ENCODE data around the gene PRDM11. TPM values are rescaled to one million over a fixed set of nuclear protein-coding genes. Genes with fewer than 3 reads are reported as not detected.

Gene PRDM11
- total RNA-seq, 1 donor from 2014 or later: 7.5 TPM

DNA sequence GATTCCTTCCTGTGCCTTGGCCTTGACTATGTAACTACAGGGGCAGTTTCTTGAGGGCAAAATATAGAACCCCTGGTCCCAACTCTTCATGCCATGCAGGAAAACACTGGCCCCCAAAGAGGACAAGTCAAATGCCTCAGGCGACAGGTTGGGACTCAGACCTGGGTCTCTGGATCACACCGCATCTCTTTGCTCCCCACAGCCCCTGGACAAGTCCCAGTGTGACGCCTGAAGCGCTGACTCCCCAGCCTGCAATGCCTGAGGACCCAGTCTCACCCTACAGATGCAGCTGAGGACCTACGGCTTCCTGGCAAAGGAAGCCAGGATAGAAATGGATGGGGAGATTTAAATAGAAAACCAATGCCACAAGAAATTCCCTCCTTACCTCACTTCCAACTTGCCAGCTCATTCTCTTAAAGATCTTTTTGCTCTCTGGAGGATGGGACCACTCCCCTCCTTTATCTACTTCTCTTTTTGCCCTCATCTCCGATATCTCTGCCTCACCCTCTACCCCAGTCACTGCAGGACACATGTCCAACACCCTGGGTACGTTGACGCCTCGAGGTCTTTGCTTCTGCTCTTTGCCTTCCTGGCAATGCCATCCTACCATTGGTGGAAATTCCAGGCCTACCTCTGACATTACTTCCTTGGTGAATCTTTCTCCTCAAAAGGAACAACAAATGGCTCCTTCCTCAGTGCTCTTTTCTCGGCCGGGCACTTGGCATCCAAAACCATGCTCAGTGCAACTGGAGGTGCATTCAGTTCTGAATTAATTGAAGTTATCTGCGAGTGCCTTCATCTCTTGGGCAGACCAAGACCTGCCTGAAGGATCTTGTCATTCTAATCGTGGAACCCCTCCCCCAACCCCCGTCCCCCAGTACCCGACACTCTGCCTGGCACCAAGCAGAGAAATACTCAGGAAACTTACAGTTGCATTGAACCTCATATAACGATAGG is 2.0 kb upstream of the PRDM11 start:
- Mint-ChIP-seq H3K36me3 (ENCODE audit: unreplicated experiment) (no peaks in the 10 kb centered on the region), H3K27ac (ENCODE audit: unreplicated experiment) (no peak overlapping the region), H3K4me1 (ENCODE audit: low read depth, unreplicated experiment) (peaks cover 3% of the 10 kb centered on the region), H3K4me3 (ENCODE audit: unreplicated experiment) (no peak overlapping the region), H3K9me3 (ENCODE audit: unreplicated experiment) (peaks cover 8% of the 10 kb centered on the region), H3K27me3 (ENCODE audit: unreplicated experiment) (peaks cover 2% of the 10 kb centered on the region)
- TF ChIP-seq, protein P1, sequence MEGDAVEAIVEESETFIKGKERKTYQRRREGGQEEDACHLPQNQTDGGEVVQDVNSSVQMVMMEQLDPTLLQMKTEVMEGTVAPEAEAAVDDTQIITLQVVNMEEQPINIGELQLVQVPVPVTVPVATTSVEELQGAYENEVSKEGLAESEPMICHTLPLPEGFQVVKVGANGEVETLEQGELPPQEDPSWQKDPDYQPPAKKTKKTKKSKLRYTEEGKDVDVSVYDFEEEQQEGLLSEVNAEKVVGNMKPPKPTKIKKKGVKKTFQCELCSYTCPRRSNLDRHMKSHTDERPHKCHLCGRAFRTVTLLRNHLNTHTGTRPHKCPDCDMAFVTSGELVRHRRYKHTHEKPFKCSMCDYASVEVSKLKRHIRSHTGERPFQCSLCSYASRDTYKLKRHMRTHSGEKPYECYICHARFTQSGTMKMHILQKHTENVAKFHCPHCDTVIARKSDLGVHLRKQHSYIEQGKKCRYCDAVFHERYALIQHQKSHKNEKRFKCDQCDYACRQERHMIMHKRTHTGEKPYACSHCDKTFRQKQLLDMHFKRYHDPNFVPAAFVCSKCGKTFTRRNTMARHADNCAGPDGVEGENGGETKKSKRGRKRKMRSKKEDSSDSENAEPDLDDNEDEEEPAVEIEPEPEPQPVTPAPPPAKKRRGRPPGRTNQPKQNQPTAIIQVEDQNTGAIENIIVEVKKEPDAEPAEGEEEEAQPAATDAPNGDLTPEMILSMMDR (IDR thresholded peaks at IDR 0.05; ENCODE audit: partially characterized antibody, unreplicated experiment): no peak
- DNase-seq: no peak

GRCh38 chr11:45145083-45145378 is 1.4 kb upstream of the PRDM11 start:
- Mint-ChIP-seq H3K4me1 (ENCODE audit: low read depth, unreplicated experiment) (peaks cover 3% of the 10 kb centered on the region), H3K27me3 (ENCODE audit: unreplicated experiment) (peaks cover 2% of the 10 kb centered on the region), H3K4me3 (ENCODE audit: unreplicated experiment) (no peak overlapping the region)

GRCh38 chr11:45145379-45146071 is 914 bp upstream of the PRDM11 start:
- no peaks in the 10 kb centered on the region for H3K36me3 Mint-ChIP-seq (ENCODE audit: unreplicated experiment)
- peak overlapping the region; percentile 41 for H3K27ac Mint-ChIP-seq (ENCODE audit: unreplicated experiment)
- H3K4me3 Mint-ChIP-seq (ENCODE audit: unreplicated experiment): peak overlapping the region; percentile 87
- DNase-seq: peak; percentile 60
- TF ChIP-seq, protein P1 (IDR thresholded peaks at IDR 0.05; ENCODE audit: partially characterized antibody, unreplicated experiment): no peak
- peaks cover 8% of the 10 kb centered on the region for H3K9me3 Mint-ChIP-seq (ENCODE audit: unreplicated experiment)
- H3K27me3 Mint-ChIP-seq (ENCODE audit: unreplicated experiment): peaks cover 2% of the 10 kb centered on the region
- H3K4me1 Mint-ChIP-seq (ENCODE audit: low read depth, unreplicated experiment): peaks cover 3% of the 10 kb centered on the region

More at GRCh38 chr11:45145083-45145378, 1.4 kb upstream of the PRDM11 start:
- no peak for DNase-seq
- H3K9me3 Mint-ChIP-seq (ENCODE audit: unreplicated experiment): peaks cover 8% of the 10 kb centered on the region
- H3K36me3 Mint-ChIP-seq (ENCODE audit: unreplicated experiment): no peaks in the 10 kb centered on the region
- no peak overlapping the region for H3K27ac Mint-ChIP-seq (ENCODE audit: unreplicated experiment)
- TF ChIP-seq, protein P1 (IDR thresholded peaks at IDR 0.05; ENCODE audit: partially characterized antibody, unreplicated experiment): no peak

GRCh38 chr11:45147017-45147728 is 734 bp downstream of the PRDM11 start:
- Mint-ChIP-seq H3K36me3 (ENCODE audit: unreplicated experiment) (no peaks in the 10 kb centered on the region), H3K9me3 (ENCODE audit: unreplicated experiment) (peaks cover 11% of the 10 kb centered on the region), H3K4me1 (ENCODE audit: low read depth, unreplicated experiment) (peaks cover 3% of the 10 kb centered on the region), H3K4me3 (ENCODE audit: unreplicated experiment) (peak overlapping the region; percentile 91), H3K27me3 (ENCODE audit: unreplicated experiment) (peaks cover 5% of the 10 kb centered on the region), H3K27ac (ENCODE audit: unreplicated experiment) (peak overlapping the region; percentile 59)
- TF ChIP-seq, protein P1 (IDR thresholded peaks at IDR 0.05; ENCODE audit: partially characterized antibody, unreplicated experiment): no peak
- peak; percentile 95 for DNase-seq

Measured in glutamatergic neuron (in vitro differentiated cells).